D341Med (cell line): ENCODE measurements around the gene LIFR.
A peak's percentile ranks its signal among the peaks of the same experiment; 100 is the strongest.

Experiments
- DNase-seq: peaks from one replicate; pipeline ENCODE4 v3.0.0; 2012; ENCODE audit warnings: low spot score

The LIFR gene

GRCh38 chr5:38441453-38442246 lies 114.8 kb downstream of the LIFR start:
- DNase-seq = peak; percentile 86

- no peak for DNase-seq
Measured at GRCh38 chr5:38438757-38439156, 117.7 kb downstream of the LIFR start.

GRCh38 chr5:38434966-38435705 lies 121.3 kb downstream of the LIFR start:
- no peak for DNase-seq

- no peak for DNase-seq
Measured at GRCh38 chr5:38433160-38433861, 123.1 kb downstream of the LIFR start.

GRCh38 chr5:38431242-38431853 lies 125.1 kb downstream of the LIFR start:
- no peak for DNase-seq

GRCh38 chr5:38426986-38427950 lies 129.2 kb downstream of the LIFR start:
- no peak for DNase-seq

- DNase-seq = no peak
Measured at GRCh38 chr5:38426490-38426889, 130.0 kb downstream of the LIFR start.
